Hepatic stellate cell (primary cell): ENCODE data around the gene MYO15B.

Experiments
- DNase-seq: peaks from one replicate; pipeline ENCODE4 v3.0.0; 2011; ENCODE audit warnings: low spot score

Gene MYO15B

DNA sequence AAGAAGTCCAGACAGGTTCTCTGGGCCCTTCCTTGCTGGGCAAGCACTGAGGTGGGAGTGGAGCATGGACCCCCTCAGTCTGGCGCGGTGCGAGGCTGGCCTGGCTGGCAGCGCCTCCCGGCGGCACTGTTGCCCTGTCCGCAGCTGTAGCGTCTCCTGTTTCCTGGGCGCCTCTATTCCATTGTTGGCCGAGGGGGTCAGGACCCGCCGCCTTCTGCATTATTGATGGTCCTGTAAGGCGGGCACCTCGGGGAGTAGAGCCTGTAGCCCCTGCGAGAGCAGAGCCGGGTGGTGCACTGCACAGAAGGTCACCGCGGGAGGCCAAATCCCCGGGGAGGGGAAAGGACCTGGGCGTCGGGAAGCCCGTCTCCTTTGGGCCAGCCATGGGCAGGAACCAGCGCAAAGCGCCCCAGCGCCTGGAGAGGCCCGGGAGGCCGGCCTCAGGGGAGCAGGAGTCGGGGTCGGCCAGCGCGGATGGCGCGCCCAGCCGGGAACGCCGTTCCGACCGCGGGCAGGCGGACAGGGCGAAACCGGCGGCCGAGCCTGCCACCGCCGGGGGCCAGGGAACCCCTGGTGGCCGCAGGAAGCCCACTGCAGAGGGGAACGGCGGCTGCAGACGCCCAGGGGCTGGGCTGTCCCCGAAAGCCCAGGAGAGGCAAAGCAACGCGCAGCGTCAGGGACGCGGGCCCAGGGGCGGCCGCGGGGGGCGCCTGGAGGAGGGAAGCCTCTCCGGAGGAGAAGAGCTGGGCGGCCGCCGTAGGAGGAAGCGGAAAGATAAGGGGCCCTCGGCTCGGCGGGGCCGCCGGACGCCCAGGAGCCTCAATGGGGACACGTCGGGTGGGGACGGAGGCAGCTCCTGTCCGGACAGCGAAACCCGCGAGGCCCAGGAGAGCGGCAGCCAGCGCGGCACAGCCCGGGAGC lies at the start of gene MYO15B:
TSS of gene MYO15B (plus strand) at position 126 of the 921 bp plus-strand sequence. CDS start at position 384, 258 bp downstream.
- no peak for DNase-seq

DNA sequence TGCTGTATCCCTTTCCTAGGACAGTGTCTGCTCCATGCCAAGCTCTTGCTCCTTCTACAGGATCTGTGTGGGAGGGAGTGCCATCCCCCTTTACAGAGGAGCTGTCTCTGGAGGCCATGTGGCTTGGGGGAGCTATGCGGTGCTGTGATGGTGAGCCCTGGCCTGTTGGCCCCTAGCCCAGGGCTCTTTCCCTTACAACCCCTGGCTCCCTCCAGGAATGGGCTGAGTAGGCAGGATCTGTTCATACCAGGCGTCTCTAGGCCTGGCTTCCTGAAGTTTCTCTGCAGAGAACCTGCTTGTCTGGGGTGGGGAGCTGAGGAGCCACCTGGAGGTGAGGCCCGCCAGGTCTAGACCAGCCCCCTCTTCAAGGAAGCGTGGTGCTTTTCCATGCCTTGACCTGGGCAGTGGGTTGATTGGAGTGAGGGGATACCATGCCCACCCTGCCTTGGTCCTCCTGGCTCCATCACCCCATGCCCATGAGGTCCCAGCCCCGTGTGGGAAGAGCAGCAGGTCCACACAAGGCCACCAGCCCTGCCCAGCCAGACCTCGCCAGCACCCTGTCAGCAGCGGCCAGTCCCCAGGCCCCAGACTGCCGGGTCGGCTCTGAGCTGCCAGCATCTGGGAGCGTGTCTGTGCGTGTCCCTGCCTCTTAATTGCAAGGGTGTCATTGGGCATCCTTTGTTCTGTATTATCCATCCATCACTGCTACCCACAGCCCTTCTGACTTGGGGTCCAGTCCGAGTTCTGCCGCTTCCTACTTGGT lies 47.5 kb upstream of the MYO15B start:
- DNase-seq, result no peak

DNA sequence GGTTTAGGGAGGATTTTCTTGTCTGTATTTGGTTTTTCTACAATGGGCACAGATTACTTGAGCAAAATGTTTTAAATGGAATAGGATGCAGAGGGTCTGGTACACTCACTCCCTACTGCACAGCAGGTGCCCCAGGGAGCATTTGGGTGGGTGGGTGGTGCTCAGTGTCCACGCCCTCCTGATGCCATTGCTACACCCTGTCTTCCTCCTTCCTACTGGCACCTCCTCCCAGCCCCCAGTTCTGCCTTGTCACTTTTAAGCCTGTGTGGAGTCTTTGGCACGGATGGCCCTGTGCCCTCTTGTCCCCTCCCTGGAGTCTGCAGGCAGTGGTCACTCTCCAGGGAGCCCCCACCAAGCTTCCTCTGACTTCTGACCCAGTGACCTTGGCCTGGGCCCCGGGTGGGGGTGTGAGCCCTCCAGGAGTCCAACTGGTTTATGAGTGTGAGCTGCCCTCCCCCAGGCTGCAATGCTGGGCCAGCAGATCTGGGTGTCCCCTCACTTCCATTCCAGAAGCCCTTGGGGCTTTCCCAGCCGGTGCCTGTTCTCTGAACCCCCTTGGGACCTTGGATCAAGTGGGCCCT lies 46.6 kb upstream of the MYO15B start:
- DNase-seq, result no peak

DNA sequence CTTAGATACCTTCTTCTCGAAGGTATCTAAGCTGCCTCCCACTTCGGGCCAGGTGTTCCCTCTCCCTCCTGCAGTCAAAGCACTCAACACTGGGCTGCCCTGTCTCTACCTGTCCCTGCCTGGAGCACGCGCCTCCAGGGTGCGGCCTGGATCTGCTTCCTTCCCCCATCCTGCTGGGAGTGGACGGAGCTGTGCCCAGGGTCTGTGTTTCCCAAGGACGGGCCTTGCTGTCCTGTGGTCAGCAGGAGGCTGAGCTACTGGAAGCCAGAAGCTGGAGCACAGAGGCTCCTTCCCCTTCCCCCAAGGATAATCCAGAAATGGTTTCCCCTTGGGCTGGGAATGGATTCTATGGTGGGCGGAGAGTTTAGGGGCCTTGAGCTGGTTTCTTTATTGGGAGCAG lies 45.4 kb upstream of the MYO15B start:
- no peak for DNase-seq

DNA sequence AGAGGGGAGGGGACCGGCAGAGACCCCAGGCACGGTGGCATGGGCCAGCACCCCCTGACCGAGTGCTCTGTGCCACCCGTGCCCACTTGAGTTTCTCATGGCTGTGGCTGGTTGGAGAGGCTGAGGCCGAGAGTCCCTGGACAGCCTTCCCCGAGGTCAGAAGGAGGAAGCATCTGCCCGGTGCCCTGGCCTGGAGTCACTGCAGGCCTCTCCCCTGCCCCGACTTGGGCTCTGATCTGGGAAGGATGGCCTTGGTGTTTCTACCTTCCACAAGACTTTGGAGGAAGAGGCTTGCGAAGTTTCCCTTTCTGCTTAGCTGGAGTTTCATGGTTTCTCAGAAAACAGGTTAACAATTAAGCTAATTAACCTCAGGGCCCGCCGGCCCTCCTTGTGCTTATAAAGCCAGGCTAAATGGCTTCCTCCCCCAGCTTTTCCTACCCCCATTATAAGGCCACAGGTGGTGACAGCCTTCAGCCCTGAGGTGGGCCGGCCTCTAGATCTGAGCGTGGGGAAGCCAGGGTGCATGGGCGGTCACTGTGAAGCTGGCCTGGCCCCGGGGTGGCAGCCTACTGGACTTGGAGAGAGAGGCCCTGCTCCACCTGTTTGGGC lies 44.8 kb upstream of the MYO15B start:
- DNase-seq, result no peak

DNA sequence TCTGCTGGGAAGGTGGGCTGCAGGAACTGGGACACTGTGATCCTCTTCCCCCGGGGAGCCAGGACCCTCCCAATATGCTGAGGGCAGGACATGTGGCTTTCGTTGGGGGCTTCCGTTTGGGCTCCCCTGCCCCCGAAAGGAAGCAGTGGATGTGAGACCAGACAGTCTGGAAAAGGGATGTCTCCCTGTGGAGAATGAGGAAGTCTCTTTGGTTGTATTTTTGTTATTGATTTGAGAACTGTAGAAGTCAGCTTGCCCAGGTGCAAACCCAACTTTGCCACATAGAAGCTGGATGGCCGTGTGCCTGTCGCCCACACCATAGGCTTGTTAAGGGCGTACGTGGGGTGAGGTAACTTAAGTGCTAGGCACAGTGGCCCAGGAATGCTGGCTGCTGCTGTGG lies 43.4 kb upstream of the MYO15B start:
- DNase-seq, result no peak

DNA sequence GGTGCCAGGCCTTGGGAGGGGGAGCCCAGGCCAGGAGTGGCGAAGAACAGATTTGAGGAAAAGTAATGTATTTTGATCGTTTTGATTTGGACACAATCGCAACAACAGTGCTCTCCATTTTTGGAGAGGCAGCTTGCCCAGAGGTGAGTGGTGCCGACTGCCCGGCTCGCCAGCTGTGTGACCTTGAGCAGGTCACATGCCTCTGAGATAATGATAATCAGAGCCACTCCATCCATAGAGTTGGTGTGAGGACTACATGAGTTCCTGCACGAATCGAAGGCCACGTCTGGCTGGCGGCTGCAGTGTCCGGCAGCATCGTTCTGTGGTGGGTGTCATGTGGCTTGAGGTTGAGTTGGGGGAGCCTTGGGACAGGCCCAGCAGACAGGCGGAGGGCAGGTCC lies 41.4 kb upstream of the MYO15B start:
- no peak for DNase-seq

DNA sequence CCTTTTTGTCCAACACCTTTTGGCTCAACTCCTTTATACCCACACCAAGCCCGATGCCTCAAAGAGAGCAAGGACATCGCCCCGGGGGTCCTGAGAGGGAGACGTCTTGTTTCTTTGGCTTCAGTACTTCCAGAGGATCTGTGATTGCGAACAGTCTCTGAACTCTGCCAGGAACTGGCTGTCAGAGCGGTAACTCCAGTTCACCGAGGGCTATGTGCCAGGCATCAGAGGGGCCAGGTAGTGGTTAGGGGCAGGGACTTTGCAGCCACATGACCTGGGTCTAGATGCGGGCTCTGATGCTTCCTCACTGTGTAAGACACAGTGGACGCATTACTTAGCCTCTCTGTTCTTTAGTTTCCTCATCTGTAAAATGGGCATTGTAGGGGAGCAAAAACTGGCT lies 40.5 kb upstream of the MYO15B start:
- no peak for DNase-seq

DNA sequence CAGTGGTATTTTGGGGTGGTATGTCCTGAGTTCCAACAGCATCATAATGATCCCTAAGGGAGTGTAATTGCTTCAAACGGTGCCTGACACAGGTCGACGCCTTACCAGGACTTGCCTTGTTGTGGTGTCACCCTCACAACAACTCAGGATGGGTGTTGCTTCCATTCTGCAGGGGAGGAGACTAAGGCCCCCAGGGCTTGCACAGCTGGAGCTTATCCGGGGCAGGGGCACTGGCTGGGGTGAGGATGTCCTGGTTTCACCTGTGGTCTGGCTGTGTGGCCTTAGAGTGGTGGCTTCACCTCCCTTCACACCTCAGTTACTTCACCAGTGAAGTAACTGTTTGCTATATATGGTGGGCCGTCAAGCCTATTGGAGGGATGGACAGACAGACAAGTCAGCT lies 38.8 kb upstream of the MYO15B start:
- DNase-seq, result no peak

DNA sequence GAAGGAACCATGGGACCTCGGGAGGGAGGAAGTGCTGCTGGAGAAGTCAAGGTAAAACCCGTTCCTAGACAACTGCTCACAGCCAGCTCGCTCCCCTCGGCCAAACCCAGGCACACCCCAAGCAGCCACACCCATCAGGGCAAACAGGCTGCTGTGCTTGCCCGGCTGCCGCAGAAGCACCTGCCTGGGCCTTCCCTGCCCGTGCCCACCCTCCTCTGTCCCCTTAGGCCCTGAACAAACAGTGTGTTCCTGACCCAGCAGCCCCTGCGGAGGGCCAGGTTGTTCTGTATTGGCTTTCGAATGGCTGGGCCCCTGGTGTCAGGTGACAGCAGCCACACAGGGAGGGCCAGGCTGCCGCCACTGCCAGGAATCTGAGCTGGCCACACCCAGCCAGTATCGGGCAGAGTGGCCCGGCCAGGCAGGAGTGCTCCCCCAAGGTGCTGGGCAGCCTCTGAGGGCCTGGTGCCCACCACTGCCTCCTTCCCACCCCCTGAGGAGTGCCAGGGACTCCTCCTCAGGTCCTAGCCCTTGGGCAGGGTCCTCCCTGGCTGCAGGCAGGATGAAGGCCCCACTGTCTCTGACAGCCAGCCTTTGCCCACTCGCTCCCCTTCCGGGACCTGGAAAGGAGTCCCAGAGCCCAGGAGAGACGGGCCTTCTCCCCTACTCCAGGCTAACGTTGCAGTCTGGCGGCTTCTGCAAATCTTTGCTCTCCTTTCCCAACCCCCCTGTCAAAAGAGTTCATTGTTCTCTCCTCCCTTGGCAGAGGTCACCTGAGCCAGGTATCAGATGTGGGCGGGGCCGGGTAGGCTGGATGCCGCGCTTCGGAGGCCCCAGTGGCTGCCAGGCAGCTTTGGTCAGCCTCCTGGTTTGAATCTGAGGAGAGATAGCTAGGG lies 38.1 kb upstream of the MYO15B start:
- no peak for DNase-seq

DNA sequence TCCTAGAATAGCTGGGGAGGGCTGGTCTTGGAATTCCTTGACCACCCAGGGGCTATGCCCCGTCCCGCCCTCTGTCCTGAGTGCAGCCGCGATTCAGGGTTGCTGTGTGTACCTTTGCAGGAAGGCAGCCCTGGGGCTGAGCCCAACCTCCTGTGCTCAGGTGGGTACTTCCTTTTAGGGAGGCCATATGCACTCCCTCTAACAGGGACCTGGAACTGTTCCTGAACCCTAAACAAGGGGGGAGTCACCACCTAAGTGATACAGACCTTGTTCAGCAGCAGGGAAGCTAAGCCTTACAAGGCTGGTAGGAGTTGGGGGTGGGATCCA lies 37.5 kb upstream of the MYO15B start:
- no peak for DNase-seq

DNA sequence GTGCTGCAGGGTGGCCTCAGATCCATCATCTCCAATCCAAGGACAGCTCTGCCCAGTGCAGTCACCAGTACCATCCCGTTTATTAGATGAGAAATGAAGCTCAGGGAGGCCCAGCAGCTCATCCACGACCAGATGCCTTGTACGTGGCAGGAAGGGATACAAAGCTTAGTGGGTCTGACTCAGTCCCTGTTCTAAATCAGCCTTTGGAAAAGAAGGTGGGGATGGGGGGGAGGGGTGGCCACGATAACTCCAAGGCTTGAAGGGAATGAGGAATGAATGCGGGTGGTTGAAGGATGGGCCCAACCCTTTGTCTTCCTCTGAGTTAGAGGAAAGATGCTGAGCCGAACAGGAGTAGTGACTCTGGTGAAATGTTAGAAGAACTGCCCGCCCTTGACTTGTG lies 36.3 kb upstream of the MYO15B start:
- no peak for DNase-seq

DNA sequence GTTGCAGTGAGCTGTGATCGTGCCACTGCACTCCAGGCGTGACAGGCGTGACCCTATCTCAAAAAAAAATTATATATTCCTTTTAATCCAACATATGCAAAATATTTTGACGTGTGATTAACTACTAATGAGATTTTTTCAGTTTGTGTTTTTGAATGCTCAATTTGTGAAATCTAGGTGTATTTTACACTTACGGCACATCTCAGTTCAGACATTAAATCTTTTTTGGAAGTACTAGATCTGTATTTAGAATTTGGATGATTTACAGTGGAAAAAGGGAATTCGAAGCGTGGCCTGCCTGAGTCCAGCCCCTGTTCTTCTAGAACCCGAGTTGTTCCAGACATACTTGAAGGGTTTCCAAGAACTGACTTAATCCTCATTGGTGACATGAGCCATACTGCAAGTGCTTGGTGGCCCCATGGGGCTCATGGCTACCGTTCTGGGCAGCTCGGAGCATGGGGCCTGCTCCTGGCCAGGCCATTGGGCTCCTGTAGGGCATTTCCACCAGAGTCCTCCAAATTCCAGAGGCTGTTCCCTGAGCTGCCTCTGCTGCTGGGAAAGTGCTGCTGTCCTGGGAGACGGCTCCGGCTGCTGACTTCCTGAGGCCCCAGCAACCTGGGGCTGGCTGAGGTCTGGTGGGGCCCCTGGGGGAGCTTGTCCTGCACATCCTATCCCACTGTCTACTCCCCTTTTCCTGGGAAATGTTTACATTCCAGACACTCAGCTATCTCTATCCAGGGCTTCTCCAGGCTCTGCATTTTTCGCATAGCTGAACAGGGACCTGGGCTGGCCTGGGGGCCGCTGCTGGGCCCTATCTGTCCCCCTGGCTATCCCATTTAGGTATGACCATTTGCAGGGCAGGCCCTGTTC lies 34.9 kb upstream of the MYO15B start:
- DNase-seq, result peak; percentile 72

DNA sequence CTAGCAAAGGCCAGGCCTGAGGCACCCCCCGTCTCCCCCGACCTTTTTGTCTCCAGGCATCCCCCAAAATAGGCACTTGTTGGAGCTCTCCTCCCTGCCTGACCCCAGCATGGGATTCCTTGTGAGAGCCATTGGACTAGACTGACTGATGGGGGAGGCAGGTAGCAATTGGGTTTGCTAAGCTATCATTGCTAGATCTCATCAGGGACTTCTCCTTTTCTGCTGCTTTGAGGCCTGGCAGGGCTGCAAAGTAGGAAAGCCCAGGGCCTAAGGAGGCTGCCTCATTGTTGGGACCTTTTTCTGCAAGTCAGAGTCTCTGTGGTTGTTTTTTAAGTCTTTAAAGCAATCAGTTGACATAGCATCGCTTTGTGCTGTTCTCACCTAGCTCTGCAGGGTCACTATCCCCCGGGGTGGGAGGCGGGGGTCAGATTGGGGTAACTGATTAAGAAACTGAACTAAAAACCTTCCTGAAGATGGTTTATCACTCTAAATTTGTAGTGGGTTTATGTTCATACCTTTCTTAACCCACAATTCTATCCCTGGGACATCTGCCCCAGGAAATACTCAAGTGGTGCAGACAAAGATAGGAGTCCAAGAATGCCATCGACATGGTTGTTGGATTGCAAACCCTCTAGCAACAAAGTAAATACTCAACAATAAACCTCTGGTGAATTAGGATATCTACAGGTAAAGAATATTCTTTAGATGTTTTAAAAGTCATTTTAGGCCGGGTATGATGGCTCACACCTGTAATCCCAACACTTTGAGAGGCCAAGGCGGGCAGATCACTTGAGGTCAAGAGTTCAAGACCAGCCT lies 34.1 kb upstream of the MYO15B start:
- DNase-seq, result no peak

DNA sequence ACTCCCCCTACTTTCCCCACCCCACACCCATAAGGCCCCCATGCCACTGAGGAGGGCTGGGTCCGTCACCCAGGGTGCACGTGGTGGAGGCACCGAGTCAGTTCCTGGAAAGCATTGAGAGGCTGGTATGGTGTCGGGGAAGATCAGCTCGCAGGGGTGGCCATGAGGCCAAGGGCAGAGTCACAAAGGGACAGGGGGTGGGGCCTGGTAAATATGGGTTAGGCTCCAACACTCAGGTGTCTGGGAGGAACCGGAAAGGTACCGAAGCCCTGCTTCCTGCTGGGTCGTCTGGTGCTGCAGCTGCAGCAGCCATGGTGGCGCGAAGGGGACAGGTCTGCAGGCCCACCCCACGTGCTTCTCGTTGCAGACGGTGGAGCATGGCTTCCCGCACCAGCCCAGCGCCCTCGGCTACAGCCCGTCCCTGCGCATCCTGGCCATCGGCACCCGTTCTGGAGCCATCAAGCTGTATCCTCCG lies 31.9 kb upstream of the MYO15B start:
- DNase-seq, result no peak

DNA sequence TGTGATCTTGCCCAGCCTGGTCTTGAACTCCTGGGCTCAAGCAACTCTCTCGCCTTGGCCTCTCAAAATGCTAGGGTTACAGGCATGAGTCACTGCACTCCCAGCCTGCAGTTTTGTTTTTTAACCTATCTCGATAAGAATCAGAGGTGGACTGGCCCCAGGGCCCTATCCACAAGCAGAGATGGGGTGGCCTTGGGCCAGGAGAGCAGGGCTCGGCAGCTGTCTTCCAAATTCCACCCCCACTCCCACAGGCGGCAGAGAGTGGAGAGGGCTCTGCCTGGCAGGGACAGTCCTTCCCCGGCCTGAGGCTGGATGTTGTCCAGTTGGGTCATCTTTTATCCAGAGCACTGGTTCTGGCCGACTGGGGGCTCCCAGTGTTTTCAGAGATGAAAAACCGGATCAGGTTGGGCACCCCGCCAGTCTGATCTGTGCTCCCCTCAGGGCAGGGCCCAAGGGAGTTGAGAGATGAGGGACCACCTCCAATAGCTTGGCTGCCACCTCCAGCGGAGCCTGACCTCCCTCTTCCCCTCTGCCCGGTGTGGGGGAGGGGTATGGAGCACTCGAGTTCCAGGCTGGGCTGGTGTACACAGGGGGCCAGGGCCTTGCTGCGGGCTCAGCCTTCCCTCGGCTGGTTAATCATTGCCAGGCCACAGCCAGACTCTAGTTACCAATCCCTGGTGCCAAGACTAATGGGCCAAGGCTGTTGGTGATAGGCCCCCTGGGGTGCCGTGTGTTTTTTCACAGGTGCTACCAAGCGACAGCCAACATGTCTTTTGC lies 30.3 kb upstream of the MYO15B start:
- peak; percentile 63 for DNase-seq

DNA sequence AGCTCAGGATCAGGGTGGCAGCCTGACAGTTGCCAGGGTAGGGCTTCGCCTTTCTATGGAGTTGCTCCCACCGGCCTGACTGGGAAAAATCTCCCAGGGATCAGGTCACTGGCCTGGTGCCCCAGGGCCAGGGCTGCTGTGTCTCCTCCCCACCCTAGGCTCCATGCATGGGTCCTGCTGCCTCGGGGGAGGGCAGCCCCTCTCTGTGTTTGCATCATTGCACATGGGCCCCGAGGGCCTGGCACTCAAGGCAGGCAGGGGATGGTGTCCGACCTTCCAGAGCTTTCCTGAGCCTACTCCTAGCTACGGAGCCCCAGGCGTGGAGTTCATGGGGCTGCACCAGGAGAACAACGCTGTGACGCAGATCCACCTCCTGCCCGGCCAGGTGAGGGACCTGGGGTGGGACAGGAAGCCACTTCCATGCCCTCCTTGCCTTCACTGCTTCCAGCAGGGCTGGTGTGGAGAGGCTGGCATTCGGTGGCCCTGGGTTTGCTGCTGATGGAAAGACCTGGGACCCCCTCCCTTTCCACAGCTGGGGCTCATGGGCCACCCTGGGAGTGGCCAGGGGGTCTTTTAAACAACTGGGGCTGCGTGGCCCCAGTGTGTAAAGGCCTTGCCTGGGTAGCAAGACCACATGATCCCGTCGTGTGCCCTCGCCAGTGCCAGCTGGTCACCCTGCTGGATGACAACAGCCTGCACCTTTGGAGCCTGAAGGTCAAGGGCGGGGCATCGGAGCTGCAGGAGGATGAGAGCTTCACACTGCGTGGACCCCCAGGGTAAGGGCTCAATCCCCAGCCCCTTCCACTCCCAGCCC lies 29.5 kb upstream of the MYO15B start:
- DNase-seq, result no peak
